Measurements from ENCODE around the gene SLC15A4.
"Not testable (repeated sequence)": the region's sequence is repeated elsewhere in the genome, so short reads cannot be mapped to it uniquely, and the experiment has no call there.

Gene SLC15A4

GRCh38 chr12:128850400-128850799, 26.6 kb upstream of the SLC15A4 start:
- no peak for DNase-seq (ENCODE audit: extremely low read depth, insufficient read length)
- TF ChIP-seq CTCF (IDR thresholded peaks at IDR 0.05; ENCODE audit: insufficient read depth, low read length, poor library complexity, severe bottlenecking), result no peak
- no peak overlapping the region for H3K4me3 ChIP-seq (replicated peaks; ENCODE audit: low read depth, low read length)
- no peaks in the 10 kb centered on the region; the same call in 1 of the 2 replicates for H3K27me3 ChIP-seq (replicated peaks; ENCODE audit: control insufficient read depth, insufficient read depth, low read length)
- H3K36me3 ChIP-seq (ENCODE audit: control insufficient read depth, insufficient read depth, low read length), result no peaks in the 10 kb centered on the region

DNA sequence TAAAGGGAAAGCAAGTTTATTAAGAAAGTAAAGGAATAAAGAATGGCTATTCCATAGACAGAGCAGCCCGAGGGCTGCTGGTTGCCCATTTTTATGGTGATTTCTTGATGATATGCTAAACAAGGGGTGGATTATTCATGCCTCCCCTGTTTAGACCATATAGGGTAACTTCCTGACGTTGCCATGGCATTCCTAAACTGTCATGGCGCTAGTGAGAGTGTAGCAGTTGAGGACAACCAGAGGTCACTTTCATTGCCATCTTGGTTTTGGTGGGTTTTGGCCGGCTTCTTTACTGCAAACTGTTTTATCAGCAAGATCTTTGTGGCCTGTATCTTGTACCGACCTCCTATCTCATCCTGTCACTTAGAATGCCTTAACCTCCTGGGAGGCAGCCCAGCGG, 26.0 kb upstream of the SLC15A4 start:
- not testable (repeated sequence) for H3K27me3 ChIP-seq (replicated peaks; ENCODE audit: control insufficient read depth, insufficient read depth, low read length); H3K36me3 ChIP-seq (ENCODE audit: control insufficient read depth, insufficient read depth, low read length); DNase-seq (ENCODE audit: extremely low read depth, insufficient read length); H3K4me3 ChIP-seq (replicated peaks; ENCODE audit: low read depth, low read length)

DNA sequence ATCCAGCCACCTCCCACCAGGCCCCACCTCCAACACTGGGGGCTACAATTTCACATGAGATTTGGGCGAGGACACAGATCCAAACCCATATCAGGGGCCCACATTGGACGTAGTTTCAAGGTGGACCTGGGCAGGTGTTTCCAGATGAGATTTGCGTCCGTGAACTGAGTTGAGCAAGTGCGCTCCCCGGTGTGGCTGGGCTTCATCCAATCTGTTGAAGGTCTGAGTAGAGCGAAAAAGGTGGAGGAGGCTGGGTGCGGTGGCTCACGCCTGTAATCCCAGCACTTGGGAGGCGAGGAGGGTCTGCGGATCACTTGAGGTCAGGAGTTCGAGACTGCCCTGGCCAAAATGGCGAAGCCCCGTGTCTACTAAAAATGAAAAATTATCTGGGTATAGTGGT, 24.6 kb upstream of the SLC15A4 start:
- Histone ChIP-seq H3K4me3 (replicated peaks; ENCODE audit: low read depth, low read length) (no peak overlapping the region), H3K27me3 (replicated peaks; ENCODE audit: control insufficient read depth, insufficient read depth, low read length) (no peaks in the 10 kb centered on the region; the same call in 1 of the 2 replicates), H3K36me3 (ENCODE audit: control insufficient read depth, insufficient read depth, low read length) (no peaks in the 10 kb centered on the region)
- no peak for TF ChIP-seq CTCF (IDR thresholded peaks at IDR 0.05; ENCODE audit: insufficient read depth, low read length, poor library complexity, severe bottlenecking)
- DNase-seq (ENCODE audit: extremely low read depth, insufficient read length), result no peak

DNA sequence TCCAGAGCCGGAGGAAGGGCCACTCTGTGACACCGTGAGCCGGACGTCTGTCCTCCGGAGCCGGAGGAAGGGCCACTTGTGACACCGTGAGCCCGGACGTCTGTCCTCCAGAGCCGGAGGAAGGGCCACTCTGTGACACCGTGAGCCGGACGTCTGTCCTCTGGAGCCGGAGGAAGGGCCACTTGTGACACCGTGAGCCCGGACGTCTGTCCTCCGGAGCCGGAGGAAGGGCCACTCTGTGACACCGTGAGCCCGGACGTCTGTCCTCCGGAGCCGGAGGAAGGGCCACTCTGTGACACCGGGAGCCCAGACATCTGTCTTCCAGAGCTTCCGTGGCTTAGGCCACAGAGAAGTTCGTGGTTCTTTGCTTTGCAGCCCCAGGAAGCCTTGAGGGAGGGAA, 22.9 kb upstream of the SLC15A4 start:
- H3K36me3 ChIP-seq (ENCODE audit: control insufficient read depth, insufficient read depth, low read length); H3K27me3 ChIP-seq (replicated peaks; ENCODE audit: control insufficient read depth, insufficient read depth, low read length); H3K4me3 ChIP-seq (replicated peaks; ENCODE audit: low read depth, low read length); DNase-seq (ENCODE audit: extremely low read depth, insufficient read length): not testable (repeated sequence)

DNA sequence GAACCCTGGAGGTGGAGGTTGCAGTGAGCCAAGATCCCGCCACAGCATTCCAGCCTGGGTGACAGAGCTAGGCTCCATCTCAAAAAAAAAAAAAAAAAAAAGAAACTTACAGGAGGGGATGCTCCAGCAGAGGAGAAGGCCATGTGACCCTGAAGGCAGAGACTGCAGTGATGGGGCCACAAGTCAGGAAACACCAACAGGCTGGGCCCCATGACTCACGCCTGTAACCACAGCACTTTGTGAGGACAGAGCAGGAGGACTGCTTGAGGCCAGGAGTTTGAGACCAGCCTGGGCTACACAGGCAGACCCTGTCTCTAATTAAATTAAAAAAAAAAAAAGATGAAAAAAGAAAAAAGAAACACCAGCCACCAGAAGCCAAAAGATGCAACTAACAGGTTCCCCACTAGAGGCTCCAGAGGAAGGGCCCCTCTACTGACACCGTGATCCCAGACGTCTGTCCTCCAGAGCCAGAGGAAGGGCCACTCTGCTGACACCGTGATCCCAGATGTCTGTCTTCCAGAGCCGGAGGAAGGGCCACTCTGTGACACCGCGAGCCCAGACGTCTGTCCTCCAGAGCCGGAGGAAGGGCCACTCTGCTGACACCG, 20.4 kb upstream of the SLC15A4 start:
- Histone ChIP-seq H3K4me3 (replicated peaks; ENCODE audit: low read depth, low read length) (no peak overlapping the region), H3K27me3 (replicated peaks; ENCODE audit: control insufficient read depth, insufficient read depth, low read length) (no peaks in the 10 kb centered on the region), H3K36me3 (ENCODE audit: control insufficient read depth, insufficient read depth, low read length) (no peaks in the 10 kb centered on the region)
- no peak for DNase-seq (ENCODE audit: extremely low read depth, insufficient read length)
- peak; percentile 38 for TF ChIP-seq CTCF (IDR thresholded peaks at IDR 0.05; ENCODE audit: insufficient read depth, low read length, poor library complexity, severe bottlenecking)

- DNase-seq (ENCODE audit: extremely low read depth, insufficient read length), result no peak
- H3K4me3 ChIP-seq (replicated peaks; ENCODE audit: low read depth, low read length), result no peak overlapping the region
- H3K27me3 ChIP-seq (replicated peaks; ENCODE audit: control insufficient read depth, insufficient read depth, low read length), result no peaks in the 10 kb centered on the region
- no peaks in the 10 kb centered on the region for H3K36me3 ChIP-seq (ENCODE audit: control insufficient read depth, insufficient read depth, low read length)
- no peak for TF ChIP-seq CTCF (IDR thresholded peaks at IDR 0.05; ENCODE audit: insufficient read depth, low read length, poor library complexity, severe bottlenecking)
Observed at GRCh38 chr12:128843538-128843937, 19.8 kb upstream of the SLC15A4 start.

- H3K4me3 ChIP-seq (replicated peaks; ENCODE audit: low read depth, low read length), result no peak overlapping the region
- H3K27me3 ChIP-seq (replicated peaks; ENCODE audit: control insufficient read depth, insufficient read depth, low read length), result no peaks in the 10 kb centered on the region
- DNase-seq (ENCODE audit: extremely low read depth, insufficient read length), result no peak
- H3K36me3 ChIP-seq (ENCODE audit: control insufficient read depth, insufficient read depth, low read length), result no peaks in the 10 kb centered on the region
- TF ChIP-seq CTCF (IDR thresholded peaks at IDR 0.05; ENCODE audit: insufficient read depth, low read length, poor library complexity, severe bottlenecking), result no peak
Observed at GRCh38 chr12:128842579-128842978, 18.8 kb upstream of the SLC15A4 start.
